SH-SY5Y (cell line): ENCODE measurements around the gene PDXK.

Experiments used
- GATA2 ChIP-seq: IDR thresholded peaks from 2 replicates; pipeline ENCODE4 v1.6.1; 2011; ENCODE audit warnings: mild to moderate bottlenecking, low read depth, low read length
- GATA3 ChIP-seq: IDR thresholded peaks from 2 replicates; pipeline ENCODE4 v1.6.1; 2011; ENCODE audit warnings: low read depth, mild to moderate bottlenecking, low read length, moderate library complexity

- TF ChIP-seq GATA2: no peak
- no peak for TF ChIP-seq GATA3
These were observed 15.9 kb downstream of the PDXK start for GRCh38 chr21:43734928-43735229.
